Activated naive CD8-positive, alpha-beta T cell (primary cell): Measurements from ENCODE around the gene CEP170B.
A peak's percentile ranks its signal among the peaks of the same experiment; 100 is the strongest.

ENCODE experiments used
- H3K27ac Mint-ChIP-seq: one replicate; pipeline ENCODE4 v1.8.0; 2021; ENCODE audit warnings: mixed read lengths
- H3K27me3 Mint-ChIP-seq: one replicate; pipeline ENCODE4 v1.8.0; 2021; ENCODE audit warnings: mixed read lengths
- H3K36me3 Mint-ChIP-seq: one replicate; pipeline ENCODE4 v1.8.0; 2021; ENCODE audit warnings: mixed read lengths
- H3K4me1 Mint-ChIP-seq: one replicate; pipeline ENCODE4 v1.8.0; 2021; ENCODE audit warnings: low read depth, mixed read lengths
- H3K4me3 Mint-ChIP-seq: one replicate; pipeline ENCODE4 v1.8.0; 2021; ENCODE audit warnings: mild to moderate bottlenecking, mixed read lengths
- H3K9me3 Mint-ChIP-seq: one replicate; pipeline ENCODE4 v1.8.0; 2021; ENCODE audit warnings: low read depth, mixed read lengths

The CEP170B gene

GRCh38 chr14:104865081-104865630 lies at the start of gene CEP170B:
TSS of gene CEP170B (plus strand) at chr14:104865268. CDS start at chr14:104868451, 3,183 bp downstream.
- Mint-ChIP-seq H3K4me1 (peaks cover 2% of the 10 kb centered on the region), H3K4me3 (peak within 1 kb of the TSS; percentile 49), H3K27ac (no peak within 1 kb of the TSS), H3K27me3 (peaks cover 3% of the 10 kb centered on the region), H3K36me3 (no peaks in the 10 kb centered on the region), H3K9me3 (no peaks in the 10 kb centered on the region)

GRCh38 chr14:104816616-104816884 lies 48.5 kb upstream of the CEP170B start:
- H3K9me3 Mint-ChIP-seq, result no peaks in the 10 kb centered on the region
- no peaks in the 10 kb centered on the region for H3K27me3 Mint-ChIP-seq
- peak overlapping the region; percentile 91 for H3K4me3 Mint-ChIP-seq
- H3K4me1 Mint-ChIP-seq, result peaks cover 23% of the 10 kb centered on the region
- H3K27ac Mint-ChIP-seq, result peak overlapping the region; percentile 96
- H3K36me3 Mint-ChIP-seq, result peaks cover 3% of the 10 kb centered on the region

- no peaks in the 10 kb centered on the region for H3K9me3 Mint-ChIP-seq
- H3K27ac Mint-ChIP-seq, result peak overlapping the region; percentile 22
- H3K36me3 Mint-ChIP-seq, result peaks cover 3% of the 10 kb centered on the region
- H3K27me3 Mint-ChIP-seq, result no peaks in the 10 kb centered on the region
- H3K4me1 Mint-ChIP-seq, result peaks cover 23% of the 10 kb centered on the region
- H3K4me3 Mint-ChIP-seq, result peak overlapping the region; percentile 91
Measured at GRCh38 chr14:104817930-104818713, 46.9 kb upstream of the CEP170B start.

- Mint-ChIP-seq H3K9me3 (no peaks in the 10 kb centered on the region), H3K4me3 (no peak overlapping the region), H3K36me3 (peaks cover 2% of the 10 kb centered on the region), H3K27me3 (no peaks in the 10 kb centered on the region), H3K4me1 (peaks cover 19% of the 10 kb centered on the region), H3K27ac (peak overlapping the region; percentile 22)
Measured at GRCh38 chr14:104818714-104819161, 46.3 kb upstream of the CEP170B start.

GRCh38 chr14:104819361-104819781 lies 45.7 kb upstream of the CEP170B start:
- Mint-ChIP-seq H3K4me3 (no peak overlapping the region), H3K9me3 (no peaks in the 10 kb centered on the region), H3K4me1 (peaks cover 13% of the 10 kb centered on the region), H3K27ac (no peak overlapping the region), H3K36me3 (no peaks in the 10 kb centered on the region), H3K27me3 (no peaks in the 10 kb centered on the region)

- Mint-ChIP-seq H3K4me1 (peaks cover 15% of the 10 kb centered on the region), H3K27me3 (no peaks in the 10 kb centered on the region), H3K27ac (no peak overlapping the region)
Measured at GRCh38 chr14:104820669-104821228, 44.3 kb upstream of the CEP170B start.

GRCh38 chr14:104821229-104821945 lies 43.7 kb upstream of the CEP170B start:
- no peak overlapping the region for H3K27ac Mint-ChIP-seq

More at GRCh38 chr14:104820669-104821228, 44.3 kb upstream of the CEP170B start:
- H3K4me3 Mint-ChIP-seq, result no peak overlapping the region
- H3K36me3 Mint-ChIP-seq, result no peaks in the 10 kb centered on the region
- no peaks in the 10 kb centered on the region for H3K9me3 Mint-ChIP-seq

GRCh38 chr14:104821971-104822608 lies 43.0 kb upstream of the CEP170B start:
- Mint-ChIP-seq H3K27ac (no peak overlapping the region), H3K36me3 (no peaks in the 10 kb centered on the region), H3K4me1 (peaks cover 14% of the 10 kb centered on the region), H3K9me3 (no peaks in the 10 kb centered on the region), H3K4me3 (no peak overlapping the region), H3K27me3 (no peaks in the 10 kb centered on the region)

More at GRCh38 chr14:104821229-104821945, 43.7 kb upstream of the CEP170B start:
- Mint-ChIP-seq H3K36me3 (no peaks in the 10 kb centered on the region), H3K4me3 (no peak overlapping the region), H3K27me3 (no peaks in the 10 kb centered on the region), H3K4me1 (peaks cover 17% of the 10 kb centered on the region), H3K9me3 (no peaks in the 10 kb centered on the region)

GRCh38 chr14:104822821-104823615 lies 42.0 kb upstream of the CEP170B start:
- peaks cover 18% of the 10 kb centered on the region for H3K4me1 Mint-ChIP-seq
- no peak overlapping the region for H3K4me3 Mint-ChIP-seq
- no peaks in the 10 kb centered on the region for H3K36me3 Mint-ChIP-seq
- H3K27ac Mint-ChIP-seq, result no peak overlapping the region
- H3K9me3 Mint-ChIP-seq, result no peaks in the 10 kb centered on the region
- no peaks in the 10 kb centered on the region for H3K27me3 Mint-ChIP-seq

- peaks cover 17% of the 10 kb centered on the region for H3K4me1 Mint-ChIP-seq
- no peaks in the 10 kb centered on the region for H3K27me3 Mint-ChIP-seq
- peak overlapping the region; percentile 89 for H3K4me3 Mint-ChIP-seq
- H3K9me3 Mint-ChIP-seq, result no peaks in the 10 kb centered on the region
- no peak overlapping the region for H3K27ac Mint-ChIP-seq
- H3K36me3 Mint-ChIP-seq, result no peaks in the 10 kb centered on the region
Measured at GRCh38 chr14:104824353-104824997, 40.6 kb upstream of the CEP170B start.

- no peak overlapping the region for H3K27ac Mint-ChIP-seq
- H3K9me3 Mint-ChIP-seq, result no peaks in the 10 kb centered on the region
- peaks cover 15% of the 10 kb centered on the region for H3K4me1 Mint-ChIP-seq
- peak overlapping the region; percentile 89 for H3K4me3 Mint-ChIP-seq
- no peaks in the 10 kb centered on the region for H3K27me3 Mint-ChIP-seq
- no peaks in the 10 kb centered on the region for H3K36me3 Mint-ChIP-seq
Measured at GRCh38 chr14:104826189-104826860, 38.7 kb upstream of the CEP170B start.

- peaks cover 15% of the 10 kb centered on the region for H3K4me1 Mint-ChIP-seq
- no peaks in the 10 kb centered on the region for H3K36me3 Mint-ChIP-seq
- no peaks in the 10 kb centered on the region for H3K9me3 Mint-ChIP-seq
- H3K27ac Mint-ChIP-seq, result no peak overlapping the region
- H3K27me3 Mint-ChIP-seq, result no peaks in the 10 kb centered on the region
- H3K4me3 Mint-ChIP-seq, result peak overlapping the region; percentile 83
Measured at GRCh38 chr14:104826861-104827176, 38.2 kb upstream of the CEP170B start.

GRCh38 chr14:104827177-104828055 lies 37.7 kb upstream of the CEP170B start:
- Mint-ChIP-seq H3K27ac (no peak overlapping the region), H3K9me3 (no peaks in the 10 kb centered on the region), H3K27me3 (no peaks in the 10 kb centered on the region), H3K4me1 (peaks cover 15% of the 10 kb centered on the region), H3K4me3 (peak overlapping the region; percentile 83), H3K36me3 (no peaks in the 10 kb centered on the region)
